Astrocyte (in vitro differentiated cells and primary cell): ENCODE results near the gene TJAP1.

Experiments used
- EZH2 ChIP-seq: IDR thresholded peaks from 2 replicates; pipeline ENCODE4 v1.6.1; 2012; ENCODE audit warnings: mild to moderate bottlenecking, low read length, inconsistent platforms; ENCODE audit not compliant: insufficient read depth
- TF ChIP-seq, protein P1 (sequence below): IDR thresholded peaks from 2 replicates; pipeline ENCODE4 v1.5.1; 2011; ENCODE audit warnings: low read depth, mild to moderate bottlenecking, inconsistent platforms, low read length, moderate library complexity; ENCODE audit not compliant: insufficient read depth

GRCh38 chr6:43493833-43494232 lies 16.5 kb downstream of the TJAP1 start:
- TF ChIP-seq EZH2 = no peak
- TF ChIP-seq, protein P1, sequence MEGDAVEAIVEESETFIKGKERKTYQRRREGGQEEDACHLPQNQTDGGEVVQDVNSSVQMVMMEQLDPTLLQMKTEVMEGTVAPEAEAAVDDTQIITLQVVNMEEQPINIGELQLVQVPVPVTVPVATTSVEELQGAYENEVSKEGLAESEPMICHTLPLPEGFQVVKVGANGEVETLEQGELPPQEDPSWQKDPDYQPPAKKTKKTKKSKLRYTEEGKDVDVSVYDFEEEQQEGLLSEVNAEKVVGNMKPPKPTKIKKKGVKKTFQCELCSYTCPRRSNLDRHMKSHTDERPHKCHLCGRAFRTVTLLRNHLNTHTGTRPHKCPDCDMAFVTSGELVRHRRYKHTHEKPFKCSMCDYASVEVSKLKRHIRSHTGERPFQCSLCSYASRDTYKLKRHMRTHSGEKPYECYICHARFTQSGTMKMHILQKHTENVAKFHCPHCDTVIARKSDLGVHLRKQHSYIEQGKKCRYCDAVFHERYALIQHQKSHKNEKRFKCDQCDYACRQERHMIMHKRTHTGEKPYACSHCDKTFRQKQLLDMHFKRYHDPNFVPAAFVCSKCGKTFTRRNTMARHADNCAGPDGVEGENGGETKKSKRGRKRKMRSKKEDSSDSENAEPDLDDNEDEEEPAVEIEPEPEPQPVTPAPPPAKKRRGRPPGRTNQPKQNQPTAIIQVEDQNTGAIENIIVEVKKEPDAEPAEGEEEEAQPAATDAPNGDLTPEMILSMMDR = no peak
